Naive thymus-derived CD4-positive, alpha-beta T cell (primary cell): Measurements from ENCODE around the gene BTRC. TPM values are rescaled to one million over a fixed set of nuclear protein-coding genes. Genes with fewer than 3 reads are reported as not detected.
"Not testable (repeated sequence)": the region's sequence is repeated elsewhere in the genome, so short reads cannot be mapped to it uniquely, and the experiment has no call there.

Experiments
- ATAC-seq: fragments of 150-1000 bp; cut with Tn5 transposase; 2 replicates; pipeline ENCODE4 v1.10.0; 2021; ENCODE audit warnings: mild to moderate bottlenecking, moderate library complexity
- CTCF ChIA-PET: fragments of 350-600 bp; sonication (Branson Sonifier 250); formaldehyde crosslinking; loops from one replicate; lab custom pipeline; 2021; ENCODE audit warnings: antibody characterized with exemption; lab: Charles Lee
- POLR2A ChIA-PET: fragments of 350-600 bp; sonication (Branson Sonifier 250); formaldehyde crosslinking; loops from one replicate; lab custom pipeline; 2021; ENCODE audit warnings: antibody characterized with exemption, inconsistent platforms; lab: Charles Lee
- DNase-seq, 9 donors: peaks; one replicate each; pipeline versions ENCODE4 v3.0.0 to v3.0.0-alpha.2; 2020 to 2022; ENCODE audit warnings: mixed read lengths in 1 of 9
- H3K27ac ChIP-seq: one replicate; pipeline ENCODE4 v1.7.0; 2013; ENCODE audit warnings: mild to moderate bottlenecking, low read depth, low read length, moderate library complexity
- H3K27me3 ChIP-seq, 2 donors: one replicate each; pipeline ENCODE4 v1.7.0; 2013; ENCODE audit warnings: low read length in 2 of 2, mild to moderate bottlenecking in 2 of 2, moderate library complexity in 2 of 2; ENCODE audit not compliant: control insufficient read depth in 2 of 2, insufficient read depth in 2 of 2
- H3K36me3 ChIP-seq, 3 experiments: 1 replicate in 2 of 3; 2 replicates in 1 of 3; pipeline ENCODE4 v1.7.0; 2013; ENCODE audit warnings: low read length in 3 of 3, mild to moderate bottlenecking in 3 of 3, moderate library complexity in 1 of 3; ENCODE audit not compliant: insufficient read depth in 3 of 3, control insufficient read depth in 2 of 3
- H3K4me1 ChIP-seq, 2 donors: one replicate each; pipeline ENCODE4 v1.7.0; 2013; ENCODE audit warnings: low read length in 2 of 2, mild to moderate bottlenecking in 2 of 2, moderate library complexity in 1 of 2; ENCODE audit not compliant: control insufficient read depth in 2 of 2, insufficient read depth in 2 of 2
- H3K4me3 ChIP-seq: 2 replicates; pipeline ENCODE4 v1.7.0; 2013; ENCODE audit warnings: mild to moderate bottlenecking, low read length
- H3K9me3 ChIP-seq, 3 experiments: 1 replicate in 2 of 3; 2 replicates in 1 of 3; pipeline ENCODE4 v1.7.0; 2013; ENCODE audit warnings: low read length in 3 of 3; ENCODE audit not compliant: control insufficient read depth in 2 of 3
- H3K27ac Mint-ChIP-seq, 9 donors: one replicate each; pipeline ENCODE4 v1.8.0; 2020 to 2022; ENCODE audit warnings: mixed read lengths in 9 of 9, mild to moderate bottlenecking in 8 of 9, moderate library complexity in 5 of 9, inconsistent platforms in 2 of 9
- H3K27me3 Mint-ChIP-seq, 5 donors: one replicate each; pipeline ENCODE4 v1.8.0; 2021 to 2022; ENCODE audit warnings: mixed read lengths in 5 of 5, mild to moderate bottlenecking in 1 of 5
- H3K36me3 Mint-ChIP-seq, 5 donors: one replicate each; pipeline ENCODE4 v1.8.0; 2020 to 2022; ENCODE audit warnings: mixed read lengths in 5 of 5, mild to moderate bottlenecking in 3 of 5, inconsistent platforms in 1 of 5
- H3K4me1 Mint-ChIP-seq, 7 donors: one replicate each; pipeline ENCODE4 v1.8.0; 2020 to 2022; ENCODE audit warnings: mixed read lengths in 7 of 7, mild to moderate bottlenecking in 3 of 7, inconsistent platforms in 1 of 7
- H3K4me3 Mint-ChIP-seq, 10 donors: one replicate each; pipeline ENCODE4 v1.8.0; 2020 to 2022; ENCODE audit warnings: mild to moderate bottlenecking in 10 of 10, mixed read lengths in 10 of 10, moderate library complexity in 6 of 10, inconsistent platforms in 2 of 10
- H3K9me3 Mint-ChIP-seq, 11 donors: one replicate each; pipeline ENCODE4 v1.8.0; 2020 to 2022; ENCODE audit warnings: mixed read lengths in 11 of 11, mild to moderate bottlenecking in 4 of 11, inconsistent platforms in 1 of 11, moderate library complexity in 1 of 11
- intact Hi-C, 2 donors: fragments of 100-400 bp; cut with micrococcal nuclease; formaldehyde crosslinking; loops; one replicate each; pipeline ENCODE4 v1.15.1; 2023
- polyA plus RNA-seq, 2 donors: library from polyadenylated mRNA; unstranded; fragments of 300-500 nt; fragmentation: Illumina TruSeq; gene quantifications; one replicate each; pipeline ENCODE4 v1.2.3, GENCODE V29; 2021
- total RNA-seq, 6 experiments: library from RNA in 5 of 6; stranded (reverse) in 5 of 6; gene quantifications; 1 replicate in 5 of 6; 2 replicates in 1 of 6; pipeline ENCODE4 v1.2.3 and lab custom pipeline; 2021 to 2026

Gene BTRC
- total and polyA plus RNA-seq, 7 experiments from 2014 or later = 12.8 to 26.1 (median 16.8) TPM

- ATAC-seq = no peak
- no peak overlapping the region for H3K27ac ChIP-seq
- H3K9me3 Mint-ChIP-seq = no peaks in the 10 kb centered on the region
Observed at GRCh38 chr10:101311185-101312066, 42.5 kb upstream of the BTRC start.

GRCh38 chr10:101319241-101319915 is 34.6 kb upstream of the BTRC start:
- H3K27ac ChIP-seq = no peak overlapping the region
- H3K4me3 ChIP-seq = no peak overlapping the region
- intact Hi-C loops = no loop called here
- H3K36me3 Mint-ChIP-seq = no peaks in the 10 kb centered on the region
- H3K27me3 Mint-ChIP-seq = peaks cover 6 to 26% (median 13%) of the 10 kb centered on the region in 5 donors
- H3K27me3 ChIP-seq = no peaks in the 10 kb centered on the region
- no peaks in the 10 kb centered on the region for H3K36me3 ChIP-seq
- ATAC-seq (no peak), DNase-seq (no peak)
- no peak overlapping the region for H3K27ac Mint-ChIP-seq
- no peaks in the 10 kb centered on the region for H3K9me3 Mint-ChIP-seq
- H3K4me1 Mint-ChIP-seq = peaks cover 0 to under 1% (median 0%) of the 10 kb centered on the region in 7 donors
- no peaks in the 10 kb centered on the region for H3K9me3 ChIP-seq
- POLR2A ChIA-PET = no interaction called here
- no peak overlapping the region for H3K4me3 Mint-ChIP-seq
- CTCF ChIA-PET = no interaction called here
- no peaks in the 10 kb centered on the region for H3K4me1 ChIP-seq

More at GRCh38 chr10:101311185-101312066, 42.5 kb upstream of the BTRC start:
- peak overlapping the region; percentile 27 to 85 (median 78) for H3K4me3 Mint-ChIP-seq
- Histone ChIP-seq H3K4me1 (no peaks in the 10 kb centered on the region), H3K36me3 (no peaks in the 10 kb centered on the region), H3K4me3 (peak overlapping the region; percentile 24), H3K27me3 (peaks cover 2 to 4% of the 10 kb centered on the region in 2 donors), H3K9me3 (no peaks in the 10 kb centered on the region)
- H3K27ac Mint-ChIP-seq = no peak overlapping the region
- no peak for DNase-seq
- intact Hi-C loops = no loop called here
- POLR2A ChIA-PET = no interaction called here
- peaks cover 7 to 16% (median 11%) of the 10 kb centered on the region in 7 donors for H3K4me1 Mint-ChIP-seq
- CTCF ChIA-PET = interaction anchor here (0.7 to 1.3 kb wide), 2 partner anchors 10 to 226 kb away, joined by 3 read pairs; no protein-coding TSS in a partner anchor
- peaks cover 0 to 7% (median 0%) of the 10 kb centered on the region in 5 donors for H3K36me3 Mint-ChIP-seq
- H3K27me3 Mint-ChIP-seq = peaks cover 50 to 80% (median 60%) of the 10 kb centered on the region in 5 donors

GRCh38 chr10:101321073-101321472 is 32.9 kb upstream of the BTRC start:
- Histone ChIP-seq H3K27me3 (no peaks in the 10 kb centered on the region), H3K4me1 (no peaks in the 10 kb centered on the region), H3K9me3 (no peaks in the 10 kb centered on the region), H3K4me3 (no peak overlapping the region), H3K36me3 (no peaks in the 10 kb centered on the region), H3K27ac (no peak overlapping the region)
- intact Hi-C loops = no loop called here
- no peak overlapping the region for H3K27ac Mint-ChIP-seq
- no peaks in the 10 kb centered on the region for H3K36me3 Mint-ChIP-seq
- H3K4me3 Mint-ChIP-seq = no peak overlapping the region
- CTCF ChIA-PET = no interaction called here
- DNase-seq (no peak), ATAC-seq (no peak)
- no peaks in the 10 kb centered on the region for H3K4me1 Mint-ChIP-seq
- H3K27me3 Mint-ChIP-seq = peaks cover 6 to 24% (median 9%) of the 10 kb centered on the region in 5 donors
- POLR2A ChIA-PET = no interaction called here
- no peaks in the 10 kb centered on the region for H3K9me3 Mint-ChIP-seq

DNA sequence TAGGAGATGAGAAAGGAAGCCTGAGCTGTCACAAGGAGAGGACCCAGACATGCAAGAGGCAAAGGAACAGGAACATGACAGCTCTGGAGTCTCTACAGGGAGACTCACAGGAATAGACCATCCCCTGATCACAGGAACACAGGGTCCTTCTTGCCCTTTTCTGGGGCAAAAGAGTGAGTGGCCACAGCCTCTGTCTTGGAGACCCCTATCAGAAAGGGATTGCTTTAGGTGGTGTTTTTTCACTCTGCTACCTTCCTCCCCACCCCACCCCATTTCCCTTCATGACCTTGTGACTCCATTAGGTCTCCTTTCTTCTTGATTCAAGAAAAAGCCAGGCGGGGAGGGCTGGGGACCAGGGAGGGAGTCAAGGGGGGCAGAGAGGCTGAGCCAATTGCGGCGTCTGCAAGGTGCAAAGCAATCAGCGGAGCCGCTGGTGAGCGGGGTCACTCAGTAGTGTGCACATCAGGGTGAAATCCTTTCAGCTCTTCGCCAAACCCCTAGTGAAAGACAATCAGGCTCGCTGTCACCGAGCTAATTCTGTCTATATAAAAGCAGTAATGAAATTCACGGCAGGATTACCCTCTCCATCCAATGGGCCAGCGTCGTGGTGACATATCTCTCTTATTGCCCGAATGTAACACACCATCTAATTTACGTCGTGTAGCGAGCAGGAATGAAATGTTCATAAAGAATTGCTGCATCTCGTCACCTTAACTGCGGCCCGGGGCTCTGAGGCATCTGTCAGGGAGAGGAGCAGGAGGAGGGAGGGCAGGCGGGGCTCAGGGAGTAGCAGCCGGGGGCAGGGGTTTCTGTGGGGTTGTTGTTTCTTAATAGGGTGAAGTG is 31.5 kb upstream of the BTRC start:
- Mint-ChIP-seq H3K36me3 (no peaks in the 10 kb centered on the region), H3K27ac (no peak overlapping the region), H3K4me3 (no peak overlapping the region), H3K9me3 (peaks cover 0 to 5% (median 0%) of the 10 kb centered on the region in 11 donors), H3K4me1 (no peaks in the 10 kb centered on the region), H3K27me3 (peaks cover 6 to 29% (median 9%) of the 10 kb centered on the region in 5 donors)
- no peak overlapping the region for H3K27ac ChIP-seq
- H3K36me3 ChIP-seq = no peaks in the 10 kb centered on the region
- intact Hi-C loops = no loop called here
- H3K27me3 ChIP-seq = no peaks in the 10 kb centered on the region
- DNase-seq (no peak), ATAC-seq (no peak)
- no peaks in the 10 kb centered on the region for H3K4me1 ChIP-seq
- H3K4me3 ChIP-seq = no peak overlapping the region
- H3K9me3 ChIP-seq = no peaks in the 10 kb centered on the region
- POLR2A ChIA-PET = no interaction called here
- CTCF ChIA-PET = no interaction called here

- Histone ChIP-seq H3K4me1 (no peaks in the 10 kb centered on the region), H3K36me3 (no peaks in the 10 kb centered on the region), H3K27ac (no peak overlapping the region), H3K27me3 (no peaks in the 10 kb centered on the region), H3K9me3 (no peaks in the 10 kb centered on the region), H3K4me3 (no peak overlapping the region)
- Mint-ChIP-seq H3K36me3 (no peaks in the 10 kb centered on the region), H3K4me3 (no peak overlapping the region), H3K4me1 (no peaks in the 10 kb centered on the region), H3K27ac (no peak overlapping the region), H3K9me3 (peaks cover 0 to 5% (median 0%) of the 10 kb centered on the region in 11 donors), H3K27me3 (peaks cover 6 to 25% (median 9%) of the 10 kb centered on the region in 5 donors)
- ATAC-seq (no peak), DNase-seq (no peak)
- ChIA-PET POLR2A (no interaction called here), CTCF (no interaction called here)
- intact Hi-C loops = no loop called here
Observed at GRCh38 chr10:101323495-101323894, 30.5 kb upstream of the BTRC start.

DNA sequence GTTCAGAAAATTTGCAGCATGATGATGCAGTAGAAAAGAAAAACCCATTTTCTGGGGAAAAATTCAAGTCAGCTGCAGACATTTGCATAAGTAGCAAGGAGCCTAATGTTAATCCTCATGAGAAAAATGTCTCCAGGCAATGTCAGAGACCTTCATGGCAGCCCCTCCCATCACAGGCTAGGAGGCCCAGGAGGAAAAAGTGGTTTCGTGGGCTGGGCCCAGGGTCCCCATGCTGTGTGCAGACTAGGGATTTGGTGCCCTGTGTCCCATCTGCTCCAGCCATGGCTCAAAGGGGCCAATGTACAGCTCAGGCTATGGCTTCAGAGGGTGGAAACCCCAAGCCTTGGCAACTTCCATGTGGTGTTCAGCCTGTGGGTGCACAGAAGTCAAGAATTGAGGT is 26.5 kb upstream of the BTRC start:
- intact Hi-C loops, H3K36me3 ChIP-seq, H3K9me3 Mint-ChIP-seq, H3K9me3 ChIP-seq, H3K4me1 Mint-ChIP-seq, H3K27ac Mint-ChIP-seq, POLR2A ChIA-PET, H3K27ac ChIP-seq, ATAC-seq, H3K27me3 ChIP-seq, H3K36me3 Mint-ChIP-seq, H3K4me3 Mint-ChIP-seq, H3K4me1 ChIP-seq, H3K4me3 ChIP-seq, DNase-seq: not testable (repeated sequence)
- H3K27me3 Mint-ChIP-seq = peaks cover 6 to 51% (median 9%) of the 10 kb centered on the region in 5 donors
- CTCF ChIA-PET = interaction anchor here (0.6 kb wide), 1 partner anchor 1023 kb away, joined by 3 read pairs; no protein-coding TSS in a partner anchor
